Bronchial epithelial cell (primary cell): ENCODE measurements around the gene YDJC. TPM values are rescaled to one million over a fixed set of nuclear protein-coding genes. Genes with fewer than 3 reads are reported as not detected.

Experiments
- DNase-seq: peaks from one replicate; pipeline ENCODE4 v3.0.0-alpha.2; 2010; ENCODE audit warnings: low read depth
- FAIRE-seq: peaks from 2 replicates; lab custom pipeline; 2011; peaks lifted over from hg19 to GRCh38; lab: Jason Lieb, UNC
- H3K27me3 ChIP-seq: 2 replicates; pipeline ENCODE4 v1.5.1; 2011; ENCODE audit warnings: low read length; ENCODE audit not compliant: control insufficient read depth, insufficient read depth
- H3K36me3 ChIP-seq: 2 replicates; pipeline ENCODE4 v1.5.1; 2011; ENCODE audit warnings: low read length; ENCODE audit not compliant: control insufficient read depth, insufficient read depth
- H3K4me3 ChIP-seq: 2 replicates; pipeline ENCODE4 v1.5.1; 2011; ENCODE audit warnings: mild to moderate bottlenecking, low read depth, low read length, control low read depth
- CTCF ChIP-seq: IDR thresholded peaks from 2 replicates; pipeline ENCODE4 v1.5.1; 2011; ENCODE audit warnings: mild to moderate bottlenecking, moderate library complexity, low read length, control low read depth, inconsistent platforms; ENCODE audit not compliant: insufficient read depth, severe bottlenecking
- total RNA-seq: library from RNA; depleted of rRNA; stranded (reverse); fragments of >200 nt; gene quantifications from 2 replicates; pipeline ENCODE4 v1.2.1, GENCODE V29; 2014

YDJC gene
- total RNA-seq, 1 donor from 2014 or later: 67.9 TPM

- Histone ChIP-seq H3K27me3 (no peaks in the 10 kb centered on the region), H3K36me3 (no peaks in the 10 kb centered on the region), H3K4me3 (no peak overlapping the region)
- FAIRE-seq (no peak), DNase-seq (no peak)
- TF ChIP-seq CTCF: no peak
Measured at GRCh38 chr22:21663738-21664137, 33.9 kb upstream of the YDJC start.

DNA sequence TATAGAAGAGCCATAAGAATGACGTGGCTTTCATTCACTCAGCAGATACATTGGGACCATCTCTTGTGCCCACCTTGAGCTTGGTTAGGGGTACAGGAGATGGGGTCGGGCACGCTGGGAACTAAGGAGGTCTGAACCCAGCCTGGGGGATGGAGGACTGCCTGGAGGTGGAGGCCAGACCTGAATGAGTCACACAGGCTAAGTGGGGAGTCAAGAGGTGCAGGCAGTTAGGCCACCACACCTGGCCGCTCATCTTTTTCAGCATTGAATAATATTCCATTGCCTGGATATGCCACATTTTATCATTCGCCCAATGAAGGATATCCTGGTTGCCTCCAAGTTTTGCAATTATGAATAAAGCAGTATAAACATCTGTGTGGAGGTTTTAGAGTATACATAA is 32.2 kb upstream of the YDJC start:
- FAIRE-seq: no peak
- TF ChIP-seq CTCF: no peak
- peaks cover 2% of the 10 kb centered on the region for H3K27me3 ChIP-seq
- no peak overlapping the region for H3K4me3 ChIP-seq
- no peak for DNase-seq
- H3K36me3 ChIP-seq: no peaks in the 10 kb centered on the region

DNA sequence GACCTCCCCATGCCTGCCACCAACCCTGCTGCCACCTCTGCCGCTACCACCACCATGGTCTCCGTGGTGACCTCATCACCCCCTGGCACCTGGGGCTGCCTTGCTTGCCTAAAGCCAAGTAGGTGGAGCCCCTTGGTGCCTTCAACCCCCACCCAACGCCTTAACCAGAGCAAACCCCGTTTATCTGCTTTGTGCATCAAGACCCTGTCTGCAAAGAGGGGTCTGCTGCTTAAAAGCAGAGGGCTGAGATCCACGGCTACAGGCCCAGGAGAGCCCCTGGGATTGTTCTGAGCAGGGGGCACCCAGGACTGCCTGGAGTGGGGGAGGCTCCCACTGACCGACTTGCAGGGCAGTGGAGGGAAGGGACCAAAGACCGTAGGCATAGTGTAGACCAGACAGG is 31.1 kb upstream of the YDJC start:
- FAIRE-seq: no peak
- TF ChIP-seq CTCF: no peak
- H3K27me3 ChIP-seq: peaks cover 2% of the 10 kb centered on the region
- no peak overlapping the region for H3K4me3 ChIP-seq
- DNase-seq: no peak
- H3K36me3 ChIP-seq: no peaks in the 10 kb centered on the region

DNA sequence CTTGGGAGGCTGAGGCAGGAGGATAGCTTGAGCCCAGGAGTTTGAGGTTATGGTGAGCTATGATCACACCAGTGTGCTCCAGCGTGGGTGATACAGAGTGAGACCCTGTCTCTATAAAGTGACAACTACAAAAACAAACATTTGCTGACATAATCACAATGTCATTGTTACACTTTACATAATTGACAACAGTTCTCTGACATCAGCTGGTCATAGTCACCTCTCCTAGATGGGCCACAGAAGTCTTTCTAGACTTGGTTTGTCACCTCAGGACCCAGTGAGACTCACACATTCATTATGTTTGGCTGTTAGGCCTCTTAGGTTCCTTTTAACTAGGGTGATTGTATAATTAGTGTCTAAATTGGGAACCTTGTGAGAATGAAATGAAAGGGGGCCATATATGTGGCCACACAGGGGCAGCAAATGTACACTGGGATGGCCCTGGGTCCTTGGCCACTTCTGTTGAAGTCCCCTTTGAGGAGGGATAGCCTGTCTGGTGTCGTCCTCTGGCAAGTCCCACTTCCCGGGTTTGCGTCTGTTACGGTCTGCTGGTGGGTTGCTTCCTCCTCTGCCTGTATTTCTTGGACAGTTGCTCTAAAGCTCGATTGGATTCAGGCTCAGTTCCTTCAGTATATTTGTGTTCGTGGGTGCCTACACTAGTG is 30.2 kb upstream of the YDJC start:
- peaks cover 2% of the 10 kb centered on the region for H3K27me3 ChIP-seq
- DNase-seq: no peak
- FAIRE-seq: no peak
- H3K4me3 ChIP-seq: no peak overlapping the region
- H3K36me3 ChIP-seq: no peaks in the 10 kb centered on the region
- TF ChIP-seq CTCF: no peak

GRCh38 chr22:21657360-21658032 is 27.7 kb upstream of the YDJC start:
- Histone ChIP-seq H3K4me3 (peak overlapping the region; percentile 42), H3K27me3 (peaks cover 2% of the 10 kb centered on the region), H3K36me3 (no peaks in the 10 kb centered on the region)
- peak; percentile 17 for TF ChIP-seq CTCF
- no peak for DNase-seq
- FAIRE-seq: no peak
